H9 (cell line): ENCODE measurements around the gene PRR15. TPM values are rescaled to one million over a fixed set of nuclear protein-coding genes. Genes with fewer than 3 reads are reported as not detected.

Experiments
- DNase-seq: peaks from one replicate; pipeline ENCODE4 v3.0.0-alpha.2; 2017
- H2AFZ ChIP-seq: one replicate; pipeline ENCODE4 v1.6.1; 2013; ENCODE audit warnings: mild to moderate bottlenecking, low read length, control low read depth, moderate library complexity
- H2AK5ac ChIP-seq: 2 replicates; pipeline ENCODE4 v1.6.1; 2013; ENCODE audit warnings: low read length, control low read depth, mixed read lengths; ENCODE audit not compliant: insufficient read length
- H2BK120ac ChIP-seq: one replicate; pipeline ENCODE4 v1.6.1; 2013; ENCODE audit warnings: low read depth, mild to moderate bottlenecking, low read length, control low read depth, inconsistent platforms; ENCODE audit not compliant: poor library complexity, severe bottlenecking
- H2BK12ac ChIP-seq: 2 replicates; pipeline ENCODE4 v1.6.1; 2013; ENCODE audit warnings: low read length, control low read depth, mixed read lengths, low read depth; ENCODE audit not compliant: insufficient read length
- H2BK15ac ChIP-seq: 2 replicates; pipeline ENCODE4 v1.6.1; 2013; ENCODE audit warnings: low read depth, low read length, control low read depth
- H2BK20ac ChIP-seq: one replicate; pipeline ENCODE4 v1.6.1; 2013; ENCODE audit warnings: low read depth, mild to moderate bottlenecking, low read length, control low read depth, inconsistent platforms; ENCODE audit not compliant: poor library complexity, severe bottlenecking
- H2BK5ac ChIP-seq: 2 replicates; pipeline ENCODE4 v1.6.1; 2013; ENCODE audit warnings: low read length, control low read depth, mixed read lengths; ENCODE audit not compliant: insufficient read length
- H3K14ac ChIP-seq: 2 replicates; pipeline ENCODE4 v1.6.1; 2013; ENCODE audit warnings: low read length, control low read depth; ENCODE audit not compliant: insufficient read depth
- H3K18ac ChIP-seq: 2 replicates; pipeline ENCODE4 v1.6.1; 2013; ENCODE audit warnings: low read depth, mild to moderate bottlenecking, mixed read lengths, low read length, control low read depth; ENCODE audit not compliant: insufficient read length
- H3K23ac ChIP-seq: 2 replicates; pipeline ENCODE4 v1.6.1; 2013; ENCODE audit warnings: low read length, control low read depth, mixed read lengths, low read depth; ENCODE audit not compliant: insufficient read length
- H3K23me2 ChIP-seq: 2 replicates; pipeline ENCODE4 v1.6.1; 2013; ENCODE audit warnings: low read depth, mild to moderate bottlenecking, mixed read lengths, low read length, control low read depth; ENCODE audit not compliant: insufficient read length, poor library complexity, severe bottlenecking
- H3K27ac ChIP-seq: 2 replicates; pipeline ENCODE4 v1.5.1; 2013; ENCODE audit warnings: low read length, control low read depth, mixed read lengths, low read depth; ENCODE audit not compliant: insufficient read length
- H3K27me3 ChIP-seq: 2 replicates; pipeline ENCODE4 v1.6.1; 2013; ENCODE audit warnings: low read length, control low read depth, inconsistent platforms; ENCODE audit not compliant: insufficient read depth
- H3K4ac ChIP-seq: 2 replicates; pipeline ENCODE4 v1.6.1; 2013; ENCODE audit warnings: low read depth, mild to moderate bottlenecking, control low read depth, inconsistent platforms, low read length, moderate library complexity
- H3K4me1 ChIP-seq: 2 replicates; pipeline ENCODE4 v1.6.1; 2013; ENCODE audit warnings: low read length, control low read depth, inconsistent platforms; ENCODE audit not compliant: insufficient read depth
- H3K4me2 ChIP-seq: 2 replicates; pipeline ENCODE4 v1.6.1; 2013; ENCODE audit warnings: low read length, control low read depth, mixed read lengths; ENCODE audit not compliant: insufficient read length, insufficient read depth
- H3K56ac ChIP-seq: 2 replicates; pipeline ENCODE4 v1.6.1; 2013; ENCODE audit warnings: low read depth, mild to moderate bottlenecking, mixed read lengths, low read length, control low read depth; ENCODE audit not compliant: insufficient read length
- H3K79me1 ChIP-seq: 2 replicates; pipeline ENCODE4 v1.6.1; 2013; ENCODE audit warnings: low read depth, mild to moderate bottlenecking, moderate library complexity, low read length, control low read depth, inconsistent platforms; ENCODE audit not compliant: insufficient read depth, poor library complexity, severe bottlenecking
- H3K79me2 ChIP-seq: 2 replicates; pipeline ENCODE4 v1.6.1; 2013; ENCODE audit warnings: low read length, control low read depth, inconsistent platforms; ENCODE audit not compliant: insufficient read depth
- H3K9ac ChIP-seq: 2 replicates; pipeline ENCODE4 v1.6.1; 2013; ENCODE audit warnings: low read length, control low read depth, mixed read lengths; ENCODE audit not compliant: insufficient read length; ENCODE audit errors: extremely low read depth
- H3K9me3 ChIP-seq: one replicate; pipeline ENCODE4 v1.6.1; 2013; ENCODE audit warnings: low read depth, low read length, inconsistent platforms; ENCODE audit not compliant: control insufficient read depth
- H3T11ph ChIP-seq: one replicate; pipeline ENCODE4 v1.6.1; 2013; ENCODE audit warnings: mild to moderate bottlenecking, low read length, control low read depth, inconsistent platforms
- H4K20me1 ChIP-seq: one replicate; pipeline ENCODE4 v1.6.1; 2013; ENCODE audit not compliant: control insufficient read depth, insufficient read length, insufficient read depth
- H4K5ac ChIP-seq: 2 replicates; pipeline ENCODE4 v1.6.1; 2013; ENCODE audit warnings: low read depth, mild to moderate bottlenecking, mixed read lengths, low read length, control low read depth; ENCODE audit not compliant: insufficient read length
- H4K8ac ChIP-seq: replicated peaks from 2 replicates; pipeline ENCODE4 v1.6.1; 2013; ENCODE audit warnings: low read length, control low read depth, mixed read lengths, low read depth; ENCODE audit not compliant: insufficient read length
- H4K91ac ChIP-seq: 2 replicates; pipeline ENCODE4 v1.6.1; 2013; ENCODE audit warnings: low read depth, mild to moderate bottlenecking, moderate library complexity, mixed read lengths, low read length, control low read depth; ENCODE audit not compliant: insufficient read length
- H3K27ac Mint-ChIP-seq, 3 experiments: 2 replicates in 2 of 3; 3 replicates in 1 of 3; pipeline ENCODE4 v1.8.0; 2020 to 2021; ENCODE audit warnings: mixed read lengths in 3 of 3, mild to moderate bottlenecking in 1 of 3, moderate library complexity in 1 of 3
- H3K27me3 Mint-ChIP-seq: 2 replicates; pipeline ENCODE4 v1.8.0; 2021; ENCODE audit warnings: low read depth, mild to moderate bottlenecking, moderate library complexity, mixed read lengths
- H3K36me3 Mint-ChIP-seq, 3 experiments: 2 replicates in 2 of 3; 3 replicates in 1 of 3; pipeline ENCODE4 v1.8.0; 2020 to 2021; ENCODE audit warnings: low read depth in 3 of 3, mixed read lengths in 3 of 3; ENCODE audit not compliant: insufficient read depth in 1 of 3
- H3K4me1 Mint-ChIP-seq, 2 experiments: 2 replicates each; pipeline ENCODE4 v1.8.0; 2020; ENCODE audit warnings: mixed read lengths in 2 of 2
- H3K4me3 Mint-ChIP-seq, 2 experiments: 2 replicates in 1 of 2; 3 replicates in 1 of 2; pipeline ENCODE4 v1.8.0; 2020 to 2021; ENCODE audit warnings: mild to moderate bottlenecking in 2 of 2, mixed read lengths in 2 of 2, moderate library complexity in 1 of 2
- H3K9me3 Mint-ChIP-seq, 2 experiments: 2 replicates in 1 of 2; 3 replicates in 1 of 2; pipeline ENCODE4 v1.8.0; 2020; ENCODE audit warnings: mild to moderate bottlenecking in 2 of 2, mixed read lengths in 2 of 2, moderate library complexity in 1 of 2
- CTCF ChIP-seq: fragments of 200-600 bp; sonication (generic); conservative IDR thresholded peaks from 3 replicates; pipeline ENCODE4 v1.8.0; 2021; ENCODE audit warnings: antibody characterized with exemption, mild to moderate bottlenecking
- WGBS: extraction: QIAGEN DNeasy Blood & Tissue Kit; methylation state at CpG from one replicate; pipeline ENCODE4 v1.1.7; 2013; ENCODE audit warnings: missing lambda C conversion rate, low lambda C conversion rate, mixed read lengths; ENCODE audit not compliant: insufficient read length; ENCODE audit errors: extremely low coverage; 5-methylcytosine and 5-hydroxymethylcytosine counted together
- total RNA-seq: library from RNA; stranded (reverse); gene quantifications from 2 replicates; pipeline ENCODE4 v1.2.1, GENCODE V29; 2021

PRR15 gene
- total RNA-seq, 1 experiment from 2014 or later, result 15.1 TPM

DNA sequence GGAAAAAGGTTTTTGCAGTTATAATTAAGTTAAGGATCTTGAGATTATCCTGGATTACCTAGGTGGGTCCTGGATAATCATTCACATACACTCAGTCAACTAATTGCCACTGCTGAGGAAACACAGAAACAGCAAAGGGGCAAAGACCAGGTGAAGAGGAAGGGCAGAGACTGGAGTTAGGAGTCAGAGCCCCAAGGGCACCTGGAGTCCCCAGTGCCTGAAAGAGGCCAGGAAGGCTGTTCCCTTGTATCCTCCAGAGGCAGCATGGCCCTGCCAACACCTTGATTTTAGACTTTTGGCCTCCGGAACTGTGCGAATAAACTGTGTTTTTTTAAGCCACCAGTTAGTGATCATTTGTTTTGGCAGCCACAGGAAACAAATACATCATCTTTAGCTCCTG lies 24.6 kb downstream of the PRR15 start:
- Histone ChIP-seq H3K18ac (no peak overlapping the region), H3K27me3 (no peaks in the 10 kb centered on the region), H4K5ac (no peak overlapping the region), H2BK20ac (no peak overlapping the region), H3T11ph (no peak overlapping the region), H2BK12ac (no peak overlapping the region), H3K23ac (no peak overlapping the region), H3K14ac (no peak overlapping the region), H4K8ac (no peak overlapping the region), H2BK15ac (no peak overlapping the region), H3K79me2 (no peaks in the 10 kb centered on the region), H3K79me1 (no peaks in the 10 kb centered on the region), H2BK120ac (no peak overlapping the region), H2AFZ (no peak overlapping the region), H4K20me1 (no peaks in the 10 kb centered on the region), H3K23me2 (no peaks in the 10 kb centered on the region), H3K4ac (no peak overlapping the region), H3K27ac (no peak overlapping the region), H3K4me1 (no peaks in the 10 kb centered on the region), H3K9ac (no peak overlapping the region), H4K91ac (no peak overlapping the region), H3K9me3 (no peaks in the 10 kb centered on the region), H3K56ac (no peak overlapping the region), H2BK5ac (no peak overlapping the region), H2AK5ac (no peak overlapping the region), H3K4me2 (no peak overlapping the region)
- H3K27ac Mint-ChIP-seq, result no peak overlapping the region
- WGBS, result no CpG with 5 or more reads among the region's 2 CpGs
- H3K4me1 Mint-ChIP-seq, result peaks cover 7 to 8% of the 10 kb centered on the region in 2 experiments
- H3K36me3 Mint-ChIP-seq, result 0 out of 7 replicates have a peak, but pooled peaks cover 0 to 2% (median 0%) of the 10 kb centered on the region in 3 experiments
- no peak for DNase-seq
- TF ChIP-seq CTCF, result no peak
- H3K27me3 Mint-ChIP-seq, result no peaks in the 10 kb centered on the region
- H3K4me3 Mint-ChIP-seq, result no peak overlapping the region
- peaks cover 0 to 3% of the 10 kb centered on the region in 2 experiments; a peak in 1 of 5 replicates for H3K9me3 Mint-ChIP-seq
